IMR-90 (cell line): Measurements from ENCODE around the gene GRB10. TPM values are rescaled to one million over a fixed set of nuclear protein-coding genes. Genes with fewer than 3 reads are reported as not detected.

ENCODE experiments used
- ATAC-seq: fragments of 200-7000 bp; cut with Tn5 transposase; 2 replicates; pipeline ENCODE4 v1.9.1; 2020; ENCODE audit warnings: low read depth, mild to moderate bottlenecking, moderate library complexity
- BruUV-seq: library from RNA; stranded (reverse); fragments of 400-500 nt; replicated peaks from 2 replicates; lab custom pipeline; 2021; lab: Mats Ljungman, UMichigan
- CTCF ChIA-PET: fragments of 300-600 bp; formaldehyde crosslinking; extraction: SDS; loops from one replicate; lab custom pipeline; 2021; ENCODE audit warnings: antibody characterized with exemption; lab: Yijun Ruan, JAX
- POLR2A ChIA-PET: fragments of 300-600 bp; sonication (Branson Sonifier 250); formaldehyde crosslinking; loops from one replicate; lab custom pipeline; 2022; ENCODE audit warnings: antibody characterized with exemption; ENCODE audit not compliant: unreplicated experiment; lab: Charles Lee
- DNase-seq: peaks from one replicate; pipeline ENCODE4 v3.0.0; 2013
- H2AFZ ChIP-seq: replicated peaks from 2 replicates; pipeline ENCODE3; 2013; ENCODE audit warnings: low read length, mild to moderate bottlenecking; ENCODE audit not compliant: poor library complexity
- H2AK5ac ChIP-seq: 2 replicates; pipeline ENCODE4 v1.6.1; 2013; ENCODE audit warnings: low read depth, low read length, inconsistent platforms
- H2AK9ac ChIP-seq: replicated peaks from 2 replicates; pipeline ENCODE3; 2013; ENCODE audit warnings: mild to moderate bottlenecking, low read depth, low read length, moderate library complexity; ENCODE audit not compliant: poor library complexity
- H2BK120ac ChIP-seq: 2 replicates; pipeline ENCODE4 v1.6.1; 2013; ENCODE audit warnings: low read depth, low read length, inconsistent platforms
- H2BK15ac ChIP-seq: 3 replicates; pipeline ENCODE4 v1.6.1; 2013; ENCODE audit warnings: low read depth, low read length, inconsistent platforms
- H2BK20ac ChIP-seq: 2 replicates; pipeline ENCODE4 v1.6.1; 2013; ENCODE audit warnings: low read depth, mild to moderate bottlenecking, inconsistent platforms, low read length, moderate library complexity
- H2BK5ac ChIP-seq: 2 replicates; pipeline ENCODE4 v1.6.1; 2013; ENCODE audit warnings: mild to moderate bottlenecking, low read depth, low read length, inconsistent platforms; ENCODE audit not compliant: poor library complexity, severe bottlenecking
- H3K14ac ChIP-seq: replicated peaks from 2 replicates; pipeline ENCODE4 v1.6.1; 2013; ENCODE audit warnings: low read depth, low read length, inconsistent platforms
- H3K18ac ChIP-seq: 2 replicates; pipeline ENCODE4 v1.6.1; 2013; ENCODE audit warnings: low read depth, low read length, control low read depth
- H3K23ac ChIP-seq: 2 replicates; pipeline ENCODE4 v1.6.1; 2013; ENCODE audit warnings: low read depth, low read length, inconsistent platforms
- H3K27ac ChIP-seq: 2 replicates; pipeline ENCODE4 v1.5.1; 2013; ENCODE audit warnings: mild to moderate bottlenecking, control low read depth, low read length; ENCODE audit not compliant: insufficient read depth
- H3K27me3 ChIP-seq: 2 replicates; pipeline ENCODE4 v1.6.1; 2013; ENCODE audit warnings: low read length; ENCODE audit not compliant: control insufficient read depth, insufficient read depth
- H3K36me3 ChIP-seq: 2 replicates; pipeline ENCODE4 v1.6.1; 2013; ENCODE audit warnings: low read length, mixed read lengths; ENCODE audit not compliant: control insufficient read depth, insufficient read depth
- H3K4ac ChIP-seq: 2 replicates; pipeline ENCODE4 v1.6.1; 2013; ENCODE audit warnings: low read depth, low read length, inconsistent platforms
- H3K4me1 ChIP-seq: 2 replicates; pipeline ENCODE4 v1.6.1; 2013; ENCODE audit warnings: low read length, mixed read lengths; ENCODE audit not compliant: control insufficient read depth, insufficient read depth
- H3K4me2 ChIP-seq: 2 replicates; pipeline ENCODE4 v1.6.1; 2013; ENCODE audit warnings: low read depth, mild to moderate bottlenecking, control low read depth, low read length, moderate library complexity
- H3K4me3 ChIP-seq: 2 replicates; pipeline ENCODE4 v1.5.1; 2013; ENCODE audit warnings: low read depth, mild to moderate bottlenecking, control low read depth, low read length, moderate library complexity; ENCODE audit not compliant: insufficient read depth
- H3K56ac ChIP-seq: 2 replicates; pipeline ENCODE4 v1.6.1; 2013; ENCODE audit warnings: low read length, inconsistent platforms; ENCODE audit not compliant: insufficient read depth; ENCODE audit errors: extremely low read depth
- H3K79me1 ChIP-seq, 2 experiments: 2 replicates each; pipeline ENCODE4 v1.6.1; 2013; ENCODE audit warnings: low read length in 2 of 2, inconsistent platforms in 1 of 2, low read depth in 1 of 2
- H3K9ac ChIP-seq: 2 replicates; pipeline ENCODE4 v1.6.1; 2013; ENCODE audit warnings: low read depth, low read length, control low read depth
- H3K9me1 ChIP-seq: 2 replicates; pipeline ENCODE4 v1.6.1; 2013; ENCODE audit warnings: low read length, inconsistent platforms; ENCODE audit not compliant: insufficient read depth
- H3K9me3 ChIP-seq: 2 replicates; pipeline ENCODE4 v1.6.1; 2013; ENCODE audit warnings: low read length; ENCODE audit not compliant: control insufficient read depth, insufficient read depth
- H4K20me1 ChIP-seq: 2 replicates; pipeline ENCODE4 v1.6.1; 2013; ENCODE audit warnings: low read length, inconsistent platforms; ENCODE audit not compliant: insufficient read depth
- H4K5ac ChIP-seq: 2 replicates; pipeline ENCODE4 v1.6.1; 2013; ENCODE audit warnings: mild to moderate bottlenecking, low read depth, low read length, control low read depth
- H4K8ac ChIP-seq, 2 experiments: 2 replicates each; pipeline ENCODE4 v1.6.1; 2013; ENCODE audit warnings: low read depth in 2 of 2, low read length in 2 of 2, control low read depth in 1 of 2, inconsistent platforms in 1 of 2
- H4K91ac ChIP-seq: 2 replicates; pipeline ENCODE4 v1.6.1; 2013; ENCODE audit warnings: low read depth, low read length, inconsistent platforms; ENCODE audit not compliant: insufficient read depth
- WGBS, 2 experiments: methylation state at CpG; one replicate each; pipeline versions ENCODE4 v1.1.5 to v1.1.7; 2013; ENCODE audit warnings: missing lambda C conversion rate in 2 of 2; ENCODE audit not compliant: insufficient read length in 1 of 2; ENCODE audit errors: extremely low coverage in 2 of 2; 5-methylcytosine and 5-hydroxymethylcytosine counted together
- dilution Hi-C: fragments of 300-500 bp; cut with HindIII; formaldehyde crosslinking; loops from one replicate; pipeline ENCODE4 v1.14.3; 2018; ENCODE audit warnings: low sequenced_read_pairs; ENCODE audit not compliant: unreplicated experiment
- in situ Hi-C: fragments of 300-500 bp; cut with MboI; formaldehyde crosslinking; loops from 3 replicates; pipeline ENCODE4 v1.14.3; 2019; ENCODE audit warnings: low sequenced_read_pairs, inconsistent platforms, mixed read lengths
- intact Hi-C: fragments of 100-400 bp; cut with micrococcal nuclease; formaldehyde crosslinking; loops from 2 replicates; pipeline ENCODE4 v1.10.0; 2022
- polyA plus RNA-seq, 3 experiments: library from polyadenylated mRNA; depleted of rRNA; stranded (reverse); fragments of >200 nt; gene quantifications; 2 replicates each; pipeline ENCODE4 v1.2.3, GENCODE V29; 2012; ENCODE audit warnings: low replicate concordance in 1 of 3
- total RNA-seq: library from RNA; depleted of rRNA; stranded (reverse); fragments of >200 nt; gene quantifications from 2 replicates; pipeline ENCODE4 v1.2.3, GENCODE V29; 2012
- TF ChIP-seq, protein P1 (sequence below): fragments of 150-350 bp; IDR thresholded peaks from 2 replicates; pipeline ENCODE4 v1.6.1; 2017; ENCODE audit warnings: mild to moderate bottlenecking, antibody characterized with exemption, low read length, low read depth

Gene GRB10
- total and polyA plus RNA-seq, 2 of the 4 experiments (the other 2 are of a cell fraction): 6.3 to 15.1 TPM

DNA sequence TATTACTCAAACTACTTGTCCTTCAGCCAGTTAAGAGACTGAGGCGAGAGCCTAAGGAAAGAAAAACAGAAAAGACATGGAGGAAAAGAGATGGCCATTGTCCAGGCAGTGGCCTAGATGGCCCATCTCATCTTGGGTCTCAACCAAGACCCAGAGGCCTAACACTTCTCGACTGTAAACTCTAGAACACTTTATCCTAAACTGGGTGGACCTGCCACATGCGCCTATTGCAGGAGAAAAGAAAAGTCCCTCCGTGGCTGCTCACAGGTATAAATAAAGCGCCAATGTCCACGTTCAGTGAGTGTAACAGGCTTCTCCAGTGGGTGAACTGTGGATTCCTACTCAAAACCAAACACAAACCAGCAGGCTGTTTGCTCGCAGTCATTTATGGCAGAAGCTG, 124.8 kb downstream of the GRB10 start:
- BruUV-seq: no TSS peak
- WGBS, 2 experiments: no CpG with 5 or more reads among the region's 7 CpGs
- ChIA-PET POLR2A (no interaction called here), CTCF (no interaction called here)
- no peak for DNase-seq
- H2BK120ac ChIP-seq: no peak overlapping the region
- dilution Hi-C loops: no loop called here
- ATAC-seq: no peak
- TF ChIP-seq, protein P1, sequence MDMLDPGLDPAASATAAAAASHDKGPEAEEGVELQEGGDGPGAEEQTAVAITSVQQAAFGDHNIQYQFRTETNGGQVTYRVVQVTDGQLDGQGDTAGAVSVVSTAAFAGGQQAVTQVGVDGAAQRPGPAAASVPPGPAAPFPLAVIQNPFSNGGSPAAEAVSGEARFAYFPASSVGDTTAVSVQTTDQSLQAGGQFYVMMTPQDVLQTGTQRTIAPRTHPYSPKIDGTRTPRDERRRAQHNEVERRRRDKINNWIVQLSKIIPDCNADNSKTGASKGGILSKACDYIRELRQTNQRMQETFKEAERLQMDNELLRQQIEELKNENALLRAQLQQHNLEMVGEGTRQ: no peak
- H3K36me3 ChIP-seq: peaks cover 13% of the 10 kb centered on the region
- no peak overlapping the region for H3K14ac ChIP-seq
- no peaks in the 10 kb centered on the region for H3K79me1 ChIP-seq
- no peak overlapping the region for H2AK9ac ChIP-seq
- in situ Hi-C loops: no loop called here
- H3K27me3 ChIP-seq: no peaks in the 10 kb centered on the region
- no peak overlapping the region for H4K5ac ChIP-seq
- no peak overlapping the region for H2BK20ac ChIP-seq
- intact Hi-C loops: no loop called here
- H2AK5ac ChIP-seq: no peak overlapping the region
- H4K20me1 ChIP-seq: peaks cover 13% of the 10 kb centered on the region
- no peaks in the 10 kb centered on the region for H3K9me3 ChIP-seq
- no peak overlapping the region for H3K4me3 ChIP-seq
- no peak overlapping the region for H3K4ac ChIP-seq
- H3K9me1 ChIP-seq: peaks cover under 1% of the 10 kb centered on the region; the same call in 1 of the 2 replicates
- H3K27ac ChIP-seq: no peak overlapping the region
- H2BK5ac ChIP-seq: no peak overlapping the region
- H4K8ac ChIP-seq: no peak overlapping the region
- H2BK15ac ChIP-seq: no peak overlapping the region
- no peak overlapping the region for H4K91ac ChIP-seq
- no peak overlapping the region for H3K4me2 ChIP-seq
- H3K56ac ChIP-seq: no peak overlapping the region
- no peak overlapping the region for H2AFZ ChIP-seq
- no peak overlapping the region for H3K9ac ChIP-seq
- no peak overlapping the region for H3K18ac ChIP-seq
- no peak overlapping the region for H3K23ac ChIP-seq
- H3K4me1 ChIP-seq: peaks cover 1% of the 10 kb centered on the region; the same call in 1 of the 2 replicates
